Activated T-helper 17 cell treated with anti-CD3 and anti-CD28 coated beads, Interleukin-2, amount 50 U/mL, for 72 hours (primary cell): ENCODE results near the gene HELZ2. TPM values are rescaled to one million over a fixed set of nuclear protein-coding genes. Genes with fewer than 3 reads are reported as not detected.
A peak's percentile ranks its signal among the peaks of the same experiment; 100 is the strongest.
"Not testable (repeated sequence)": the region's sequence is repeated elsewhere in the genome, so short reads cannot be mapped to it uniquely, and the experiment has no call there.

Experiments used
- ATAC-seq: fragments of 150-1000 bp; cut with Tn5 transposase; replicated peaks from 2 replicates; pipeline ENCODE4 v1.10.0; 2021; ENCODE audit warnings: mild to moderate bottlenecking, moderate library complexity
- H3K27ac Mint-ChIP-seq: one replicate; pipeline ENCODE4 v1.8.0; 2022; ENCODE audit warnings: mixed read lengths
- H3K27me3 Mint-ChIP-seq: one replicate; pipeline ENCODE4 v1.8.0; 2022; ENCODE audit warnings: mixed read lengths
- H3K36me3 Mint-ChIP-seq: one replicate; pipeline ENCODE4 v1.8.0; 2022; ENCODE audit warnings: low read depth, mild to moderate bottlenecking, mixed read lengths
- H3K4me1 Mint-ChIP-seq: one replicate; pipeline ENCODE4 v1.8.0; 2022; ENCODE audit warnings: mixed read lengths
- H3K4me3 Mint-ChIP-seq: one replicate; pipeline ENCODE4 v1.8.0; 2022; ENCODE audit warnings: mild to moderate bottlenecking, mixed read lengths
- H3K9me3 Mint-ChIP-seq: one replicate; pipeline ENCODE4 v1.8.0; 2022; ENCODE audit warnings: mixed read lengths
- total RNA-seq, 2 donors: library from RNA; stranded (reverse); gene quantifications; one replicate each; pipeline ENCODE4 v1.2.3, GENCODE V29; 2022

HELZ2 gene
- total RNA-seq, 2 donors from 2014 or later = 8.2 to 12.6 TPM

- H3K9me3 Mint-ChIP-seq = no peaks in the 10 kb centered on the region
- no peak overlapping the region for H3K27ac Mint-ChIP-seq
- no peak for ATAC-seq
- H3K36me3 Mint-ChIP-seq = no peaks in the 10 kb centered on the region
- H3K4me1 Mint-ChIP-seq = no peaks in the 10 kb centered on the region
- peaks cover 3% of the 10 kb centered on the region for H3K27me3 Mint-ChIP-seq
- no peak overlapping the region for H3K4me3 Mint-ChIP-seq
Measured at GRCh38 chr20:63577317-63577894, 3.4 kb upstream of the HELZ2 start.

DNA sequence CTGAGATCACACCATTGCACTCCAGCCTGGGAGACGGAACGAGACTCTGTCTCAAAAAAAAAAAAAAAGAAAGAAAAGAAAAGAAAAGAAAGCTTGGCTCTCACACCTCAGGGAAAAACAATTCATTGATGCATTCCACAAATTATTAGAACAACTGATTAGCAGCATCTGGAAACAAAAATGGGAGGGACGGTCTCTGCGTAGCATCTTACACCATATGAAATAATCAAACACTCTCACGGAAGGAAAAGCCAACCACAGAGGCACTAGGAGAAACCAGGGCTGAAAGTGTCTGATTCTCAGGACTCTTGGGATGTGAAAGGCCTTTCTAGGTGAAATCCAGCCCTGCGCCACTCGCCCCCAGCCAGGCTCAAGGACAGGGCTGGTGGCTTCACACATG is 2.3 kb upstream of the HELZ2 start:
- Mint-ChIP-seq H3K36me3 (no peaks in the 10 kb centered on the region), H3K9me3 (no peaks in the 10 kb centered on the region), H3K27me3 (peaks cover 3% of the 10 kb centered on the region), H3K4me3 (no peak overlapping the region), H3K27ac (no peak overlapping the region), H3K4me1 (no peaks in the 10 kb centered on the region)
- ATAC-seq = no peak

DNA sequence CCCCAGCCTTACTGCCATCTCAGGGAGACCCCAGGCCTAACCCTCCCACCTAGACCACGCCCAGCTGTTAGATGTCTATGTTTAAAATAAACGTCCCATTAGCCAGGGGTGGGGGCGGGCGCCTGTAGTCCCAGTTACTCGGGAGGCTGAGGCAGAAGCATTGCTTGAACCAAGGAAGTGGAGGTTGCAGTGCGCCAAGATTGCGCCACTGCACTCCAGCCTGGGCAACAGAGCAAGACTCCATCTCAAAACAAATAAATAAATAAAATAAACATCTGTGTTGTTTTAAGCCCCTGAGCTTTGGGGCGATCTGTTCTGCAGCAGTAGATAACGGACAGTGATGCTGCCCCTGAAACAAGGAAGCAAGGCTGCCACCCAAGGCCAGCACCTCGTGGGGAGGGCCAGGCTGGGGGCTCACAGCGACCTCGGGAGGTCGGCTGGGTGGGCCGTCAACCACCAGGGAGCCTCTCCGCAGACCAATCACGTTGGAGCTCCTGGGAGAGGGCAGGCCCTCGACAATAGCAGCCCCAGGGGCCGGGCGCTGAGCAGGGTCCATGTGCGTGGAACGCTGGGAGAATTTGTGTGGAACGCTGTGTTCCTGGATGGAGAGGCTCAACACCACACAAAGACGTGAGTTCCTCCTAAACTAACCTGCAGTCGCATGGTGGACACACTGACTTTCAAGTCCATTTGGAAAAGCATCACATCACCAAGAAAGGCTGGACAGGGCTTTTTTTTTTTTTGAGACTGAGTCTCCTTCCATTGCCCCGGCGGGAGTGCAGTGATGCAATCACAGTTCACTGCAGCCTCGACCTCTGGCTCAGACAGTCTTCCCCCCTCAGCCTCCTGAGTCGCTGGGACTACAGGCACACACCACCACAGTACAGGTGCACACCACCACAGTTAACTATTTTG is 1.0 kb upstream of the HELZ2 start:
- Mint-ChIP-seq H3K27me3 (peaks cover 3% of the 10 kb centered on the region), H3K27ac (no peak overlapping the region), H3K4me1 (no peaks in the 10 kb centered on the region), H3K4me3 (peak overlapping the region; percentile 61), H3K9me3 (no peaks in the 10 kb centered on the region), H3K36me3 (no peaks in the 10 kb centered on the region)
- ATAC-seq = no peak

GRCh38 chr20:63573647-63574131 is 350 bp downstream of the HELZ2 start:
- H3K4me3 Mint-ChIP-seq = peak overlapping the region; percentile 61
- H3K36me3 Mint-ChIP-seq = no peaks in the 10 kb centered on the region
- peaks cover 3% of the 10 kb centered on the region for H3K27me3 Mint-ChIP-seq
- H3K9me3 Mint-ChIP-seq = no peaks in the 10 kb centered on the region
- ATAC-seq = peak; percentile 32
- H3K27ac Mint-ChIP-seq = no peak overlapping the region
- H3K4me1 Mint-ChIP-seq = no peaks in the 10 kb centered on the region

DNA sequence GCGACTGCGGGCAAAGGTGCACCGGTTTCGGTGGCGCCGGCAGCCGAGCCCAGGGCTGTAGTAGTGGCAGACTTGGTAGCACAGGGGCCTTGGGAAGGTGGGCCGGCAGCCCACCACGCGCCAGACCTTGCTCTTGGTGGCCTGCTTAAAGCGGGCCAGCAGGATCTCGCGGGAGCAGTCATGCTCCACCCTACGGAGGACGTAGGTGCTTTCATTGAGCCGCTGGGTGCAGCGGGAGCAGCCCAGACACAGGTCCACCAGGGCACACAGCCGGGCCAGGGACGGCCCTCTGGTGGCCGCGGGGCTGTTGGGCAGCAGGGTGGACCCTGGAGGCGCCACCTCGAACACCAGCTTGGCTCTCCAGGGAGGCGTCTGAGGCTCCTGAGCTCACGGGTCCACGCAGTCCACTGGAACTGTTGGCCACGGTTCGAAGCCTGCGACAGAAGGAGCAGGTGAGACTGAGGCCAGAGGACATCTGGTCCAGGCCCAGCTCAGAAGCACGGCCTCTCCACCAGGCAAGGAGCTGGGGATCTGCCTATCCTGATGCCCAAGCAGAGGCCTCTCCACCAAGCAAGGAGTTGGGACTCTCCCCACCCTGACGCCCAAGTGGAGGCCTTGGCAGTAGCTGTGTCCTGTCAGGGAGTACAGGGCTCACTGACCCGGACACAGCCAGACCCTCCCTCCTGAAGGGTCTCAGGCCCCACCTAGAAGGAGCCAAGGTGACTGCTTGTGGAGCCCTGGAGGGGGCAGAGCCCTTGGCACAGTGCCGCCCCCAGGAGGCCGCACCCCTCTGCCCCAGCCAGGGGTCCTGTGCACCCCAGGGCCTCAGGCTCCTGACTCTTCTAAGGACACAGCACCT is 1.0 kb downstream of the HELZ2 start:
- no peak for ATAC-seq

GRCh38 chr20:63572071-63572787 is 1.8 kb downstream of the HELZ2 start:
- ATAC-seq = no peak
- peaks cover 3% of the 10 kb centered on the region for H3K27me3 Mint-ChIP-seq
- H3K9me3 Mint-ChIP-seq = no peaks in the 10 kb centered on the region
- no peak overlapping the region for H3K27ac Mint-ChIP-seq
- no peak overlapping the region for H3K4me3 Mint-ChIP-seq
- H3K36me3 Mint-ChIP-seq = no peaks in the 10 kb centered on the region
- no peaks in the 10 kb centered on the region for H3K4me1 Mint-ChIP-seq

More for the DNA sequence above, 1.0 kb downstream of the HELZ2 start:
- Mint-ChIP-seq H3K4me1 (no peaks in the 10 kb centered on the region), H3K9me3 (no peaks in the 10 kb centered on the region), H3K36me3 (no peaks in the 10 kb centered on the region), H3K27ac (no peak overlapping the region), H3K4me3 (peak overlapping the region; percentile 61), H3K27me3 (peaks cover 3% of the 10 kb centered on the region)

- not testable (repeated sequence) for H3K4me3 Mint-ChIP-seq, ATAC-seq, H3K4me1 Mint-ChIP-seq, H3K9me3 Mint-ChIP-seq, H3K27ac Mint-ChIP-seq, H3K27me3 Mint-ChIP-seq, H3K36me3 Mint-ChIP-seq
Measured at GRCh38 chr20:63571087-63571478, 3.0 kb downstream of the HELZ2 start.

GRCh38 chr20:63570281-63571086 is 3.6 kb downstream of the HELZ2 start:
- Mint-ChIP-seq H3K4me3 (no peak overlapping the region), H3K27me3 (no peaks in the 10 kb centered on the region), H3K27ac (no peak overlapping the region), H3K4me1 (no peaks in the 10 kb centered on the region), H3K9me3 (no peaks in the 10 kb centered on the region), H3K36me3 (no peaks in the 10 kb centered on the region)
- ATAC-seq = no peak

- H3K27ac Mint-ChIP-seq = no peak overlapping the region
- H3K36me3 Mint-ChIP-seq = no peaks in the 10 kb centered on the region
- no peaks in the 10 kb centered on the region for H3K9me3 Mint-ChIP-seq
- ATAC-seq = no peak
- H3K4me3 Mint-ChIP-seq = peak overlapping the region; percentile 71
- H3K4me1 Mint-ChIP-seq = no peaks in the 10 kb centered on the region
- no peaks in the 10 kb centered on the region for H3K27me3 Mint-ChIP-seq
Measured at GRCh38 chr20:63568986-63569949, 4.8 kb downstream of the HELZ2 start.

- no peaks in the 10 kb centered on the region for H3K4me1 Mint-ChIP-seq
- no peaks in the 10 kb centered on the region for H3K36me3 Mint-ChIP-seq
- no peak overlapping the region for H3K27ac Mint-ChIP-seq
- peak overlapping the region; percentile 71 for H3K4me3 Mint-ChIP-seq
- no peak for ATAC-seq
- H3K9me3 Mint-ChIP-seq = no peaks in the 10 kb centered on the region
- H3K27me3 Mint-ChIP-seq = no peaks in the 10 kb centered on the region
Measured at GRCh38 chr20:63568170-63568981, 5.7 kb downstream of the HELZ2 start.

DNA sequence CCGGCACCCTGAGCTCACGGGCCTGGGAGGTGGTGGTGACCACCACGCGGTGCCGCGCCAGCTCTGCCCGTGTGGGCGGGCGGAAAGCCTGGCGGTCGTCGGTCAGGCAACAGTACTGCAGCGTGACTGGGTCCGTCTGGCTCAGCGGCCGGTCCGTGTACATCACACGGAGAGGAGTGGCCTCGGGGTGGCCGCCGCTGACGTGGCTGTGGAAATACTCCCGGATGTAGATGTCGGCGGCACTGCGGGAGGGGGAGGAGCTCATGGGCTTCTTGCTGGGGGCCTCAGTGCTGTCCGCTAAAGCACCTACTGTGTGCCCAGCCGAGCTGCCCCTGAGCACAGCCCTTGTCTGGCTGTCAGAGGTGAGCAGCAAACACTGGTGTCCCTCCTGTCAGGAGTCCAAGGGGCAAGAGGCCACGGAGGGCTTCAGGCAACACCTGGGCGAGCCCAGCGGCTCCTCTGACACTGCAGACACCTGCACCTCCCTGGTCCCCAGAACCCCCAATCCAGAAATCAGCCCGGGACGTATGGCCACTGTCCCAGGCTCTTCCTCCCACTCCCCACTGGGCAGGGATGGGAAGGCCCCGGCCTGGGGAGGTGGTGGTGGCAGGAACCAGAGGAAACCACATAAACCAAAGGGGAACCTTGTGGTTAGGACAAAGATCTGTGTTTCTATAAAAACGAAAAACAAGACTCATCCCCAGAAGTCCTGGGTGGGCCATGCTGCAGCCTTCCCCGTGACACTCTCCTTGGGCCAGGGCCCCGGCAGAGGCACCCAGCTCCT is 6.5 kb downstream of the HELZ2 start:
- ATAC-seq = peak; percentile 87
- Mint-ChIP-seq H3K4me3 (peak overlapping the region; percentile 71), H3K9me3 (no peaks in the 10 kb centered on the region), H3K4me1 (no peaks in the 10 kb centered on the region), H3K27me3 (no peaks in the 10 kb centered on the region), H3K36me3 (no peaks in the 10 kb centered on the region), H3K27ac (peak overlapping the region; percentile 28)
